Measurements from ENCODE around the gene PGM1.

The PGM1 gene

DNA sequence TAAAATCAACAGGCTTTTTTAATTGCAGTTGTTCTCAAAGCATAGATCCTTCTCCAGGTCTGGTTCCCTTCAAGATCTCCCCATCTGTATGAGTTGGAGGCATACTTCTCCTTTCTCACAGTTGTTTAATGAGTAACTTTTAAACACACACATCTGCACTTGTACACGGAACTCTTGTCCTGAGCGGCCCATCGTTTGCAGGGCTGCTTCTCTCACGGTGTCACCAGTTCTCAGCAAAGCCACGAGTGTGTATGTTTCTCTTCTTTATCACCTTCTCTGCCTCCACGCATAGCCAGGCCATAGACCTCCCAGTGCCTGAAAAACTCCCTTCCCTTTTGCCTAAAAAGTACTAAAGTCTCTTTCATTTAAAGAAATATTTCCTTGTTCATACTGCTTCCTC is 111.9 kb downstream of the PGM1 start:
- DNase-seq, result no peak

- DNase-seq, result no peak
Observed at GRCh38 chr1:63709267-63709828, 116.1 kb downstream of the PGM1 start.

All from NCI-H1694 treated with DMSO at 0.1 percent for 48 hours (cell line).